WERI-Rb-1 (cell line): Measurements from ENCODE around the gene HOXD9.
A peak's percentile ranks its signal among the peaks of the same experiment; 100 is the strongest.

Source experiments
- DNase-seq: peaks from one replicate; pipeline ENCODE4 v3.0.0-alpha.2; 2020
- H3K27ac ChIP-seq: fragments of 250-450 bp; sonication (Bioruptor Pico); 2 replicates; pipeline ENCODE4 v1.5.1; 2020; ENCODE audit warnings: mild to moderate bottlenecking, moderate library complexity
- H3K27me3 ChIP-seq: fragments of 250-450 bp; sonication (Bioruptor Pico); 2 replicates; pipeline ENCODE4 v1.5.1; 2021; ENCODE audit warnings: mild to moderate bottlenecking, low read depth, moderate library complexity; ENCODE audit not compliant: insufficient read depth, severe bottlenecking
- H3K36me3 ChIP-seq: fragments of 250-450 bp; sonication (Bioruptor Pico); 2 replicates; pipeline ENCODE4 v1.5.1; 2020; ENCODE audit warnings: mild to moderate bottlenecking, moderate library complexity
- H3K4me3 ChIP-seq: 2 replicates; pipeline ENCODE4 v1.5.1; 2011; ENCODE audit warnings: low read depth, mild to moderate bottlenecking, control low read depth, low read length
- H3K9me3 ChIP-seq: fragments of 250-450 bp; sonication (Bioruptor Pico); 2 replicates; pipeline ENCODE4 v1.5.1; 2021; ENCODE audit warnings: mild to moderate bottlenecking, moderate library complexity; ENCODE audit not compliant: severe bottlenecking
- CTCF ChIP-seq: IDR thresholded peaks from 2 replicates; pipeline ENCODE4 v1.5.1; 2011; ENCODE audit warnings: low read depth, mild to moderate bottlenecking, control low read depth, inconsistent platforms, low read length

HOXD9 gene

GRCh38 chr2:176103742-176104315, 18.7 kb upstream of the HOXD9 start:
- Histone ChIP-seq H3K4me3 (no peak overlapping the region), H3K27ac (no peak overlapping the region), H3K9me3 (peaks cover 17% of the 10 kb centered on the region), H3K36me3 (no peaks in the 10 kb centered on the region), H3K27me3 (peaks cover 89% of the 10 kb centered on the region)
- no peak for DNase-seq
- TF ChIP-seq CTCF = no peak

- H3K27me3 ChIP-seq = peaks cover 89% of the 10 kb centered on the region
- no peak overlapping the region for H3K27ac ChIP-seq
These were observed 18.0 kb upstream of the HOXD9 start for GRCh38 chr2:176104316-176105077.

GRCh38 chr2:176105078-176105729, 17.3 kb upstream of the HOXD9 start:
- Histone ChIP-seq H3K4me3 (0 out of 2 replicates have a peak overlapping the region, but pooled peaks have one; percentile 3), H3K9me3 (peaks cover 10% of the 10 kb centered on the region), H3K27ac (no peak overlapping the region), H3K27me3 (peaks cover 89% of the 10 kb centered on the region), H3K36me3 (no peaks in the 10 kb centered on the region)
- no peak for TF ChIP-seq CTCF
- DNase-seq = no peak

More at GRCh38 chr2:176104316-176105077, 18.0 kb upstream of the HOXD9 start:
- Histone ChIP-seq H3K36me3 (no peaks in the 10 kb centered on the region), H3K4me3 (0 out of 2 replicates have a peak overlapping the region, but pooled peaks have one; percentile 3), H3K9me3 (peaks cover 17% of the 10 kb centered on the region)
- TF ChIP-seq CTCF = no peak
- DNase-seq = no peak

- no peak overlapping the region for H3K4me3 ChIP-seq
- H3K9me3 ChIP-seq = peaks cover 7% of the 10 kb centered on the region
- TF ChIP-seq CTCF = no peak
- H3K36me3 ChIP-seq = no peaks in the 10 kb centered on the region
- DNase-seq = no peak
- H3K27ac ChIP-seq = no peak overlapping the region
- peaks cover 89% of the 10 kb centered on the region for H3K27me3 ChIP-seq
These were observed 16.6 kb upstream of the HOXD9 start for GRCh38 chr2:176105730-176106580.

GRCh38 chr2:176106581-176107539, 15.7 kb upstream of the HOXD9 start, which contains the start of gene HOXD11:
Gene HOXD11 (plus strand): TSS chr2:176107280. CDS start chr2:176107356, 76 bp downstream.
- Histone ChIP-seq H3K27me3 (peaks cover 89% of the 10 kb centered on the region), H3K4me3 (no peak within 1 kb of the TSS), H3K9me3 (peaks cover 7% of the 10 kb centered on the region), H3K27ac (no peak within 1 kb of the TSS), H3K36me3 (no peaks in the 10 kb centered on the region)
- no peak for DNase-seq
- TF ChIP-seq CTCF = no peak
